ENCODE data around the gene RC3H2. TPM values are rescaled to one million over a fixed set of nuclear protein-coding genes. Genes with fewer than 3 reads are reported as not detected.
"Not testable (repeated sequence)": the region's sequence is repeated elsewhere in the genome, so short reads cannot be mapped to it uniquely, and the experiment has no call there.

Gene RC3H2
- total RNA-seq, 1 experiment from 2014 or later: 57.6 TPM

- Histone ChIP-seq H3K27ac (ENCODE audit: low read length) (no peak overlapping the region), H3K4me1 (ENCODE audit: control insufficient read depth, insufficient read depth, low read length) (no peaks in the 10 kb centered on the region), H3K9me3 (ENCODE audit: control insufficient read depth, insufficient read depth, low read depth, low read length) (no peaks in the 10 kb centered on the region), H3K27me3 (ENCODE audit: control insufficient read depth, insufficient read depth, low read length) (no peaks in the 10 kb centered on the region), H3K4me3 (ENCODE audit: low read depth in 2 of 2, low read length in 2 of 2) (no peak overlapping the region), H3K36me3 (ENCODE audit: control insufficient read depth, insufficient read depth, low read length) (peaks cover 31% of the 10 kb centered on the region)
- ChIA-PET POLR2A (no interaction called here), CTCF (interaction anchor here (0.6 kb wide), 1 partner anchor 22 kb away, joined by 7 read pairs; no protein-coding TSS in a partner anchor)
- in situ Hi-C loops (cut with HindIII; ENCODE audit: low pct_unique_long_range_greater_than_20kb, low sequenced_read_pairs): no loop called here
- intact Hi-C loops (cut with micrococcal nuclease; ENCODE audit: unreplicated experiment): no loop called here
- DNase-seq (ENCODE audit: low read depth, low spot score) (no peak), ATAC-seq (no peak)
- no TSS peak for BruUV-seq (replicated peaks)
- TF ChIP-seq, protein P1, sequence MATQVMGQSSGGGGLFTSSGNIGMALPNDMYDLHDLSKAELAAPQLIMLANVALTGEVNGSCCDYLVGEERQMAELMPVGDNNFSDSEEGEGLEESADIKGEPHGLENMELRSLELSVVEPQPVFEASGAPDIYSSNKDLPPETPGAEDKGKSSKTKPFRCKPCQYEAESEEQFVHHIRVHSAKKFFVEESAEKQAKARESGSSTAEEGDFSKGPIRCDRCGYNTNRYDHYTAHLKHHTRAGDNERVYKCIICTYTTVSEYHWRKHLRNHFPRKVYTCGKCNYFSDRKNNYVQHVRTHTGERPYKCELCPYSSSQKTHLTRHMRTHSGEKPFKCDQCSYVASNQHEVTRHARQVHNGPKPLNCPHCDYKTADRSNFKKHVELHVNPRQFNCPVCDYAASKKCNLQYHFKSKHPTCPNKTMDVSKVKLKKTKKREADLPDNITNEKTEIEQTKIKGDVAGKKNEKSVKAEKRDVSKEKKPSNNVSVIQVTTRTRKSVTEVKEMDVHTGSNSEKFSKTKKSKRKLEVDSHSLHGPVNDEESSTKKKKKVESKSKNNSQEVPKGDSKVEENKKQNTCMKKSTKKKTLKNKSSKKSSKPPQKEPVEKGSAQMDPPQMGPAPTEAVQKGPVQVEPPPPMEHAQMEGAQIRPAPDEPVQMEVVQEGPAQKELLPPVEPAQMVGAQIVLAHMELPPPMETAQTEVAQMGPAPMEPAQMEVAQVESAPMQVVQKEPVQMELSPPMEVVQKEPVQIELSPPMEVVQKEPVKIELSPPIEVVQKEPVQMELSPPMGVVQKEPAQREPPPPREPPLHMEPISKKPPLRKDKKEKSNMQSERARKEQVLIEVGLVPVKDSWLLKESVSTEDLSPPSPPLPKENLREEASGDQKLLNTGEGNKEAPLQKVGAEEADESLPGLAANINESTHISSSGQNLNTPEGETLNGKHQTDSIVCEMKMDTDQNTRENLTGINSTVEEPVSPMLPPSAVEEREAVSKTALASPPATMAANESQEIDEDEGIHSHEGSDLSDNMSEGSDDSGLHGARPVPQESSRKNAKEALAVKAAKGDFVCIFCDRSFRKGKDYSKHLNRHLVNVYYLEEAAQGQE (IDR thresholded peaks at IDR 0.05; ENCODE audit: insufficient read depth in 1 of 2, low read depth in 2 of 2, low read length in 1 of 2): no peak
- TF ChIP-seq TCF7L2 (IDR thresholded peaks at IDR 0.05; ENCODE audit: low read depth, low read length): no peak
- TF ChIP-seq SIN3A (IDR thresholded peaks at IDR 0.05; ENCODE audit: borderline replicate concordance, insufficient read depth, low read depth, low read length): no peak
- no peak for TF ChIP-seq POLR2AphosphoS5 (IDR thresholded peaks at IDR 0.05; ENCODE audit: low read depth, low read length)
- TF ChIP-seq, protein P2, sequence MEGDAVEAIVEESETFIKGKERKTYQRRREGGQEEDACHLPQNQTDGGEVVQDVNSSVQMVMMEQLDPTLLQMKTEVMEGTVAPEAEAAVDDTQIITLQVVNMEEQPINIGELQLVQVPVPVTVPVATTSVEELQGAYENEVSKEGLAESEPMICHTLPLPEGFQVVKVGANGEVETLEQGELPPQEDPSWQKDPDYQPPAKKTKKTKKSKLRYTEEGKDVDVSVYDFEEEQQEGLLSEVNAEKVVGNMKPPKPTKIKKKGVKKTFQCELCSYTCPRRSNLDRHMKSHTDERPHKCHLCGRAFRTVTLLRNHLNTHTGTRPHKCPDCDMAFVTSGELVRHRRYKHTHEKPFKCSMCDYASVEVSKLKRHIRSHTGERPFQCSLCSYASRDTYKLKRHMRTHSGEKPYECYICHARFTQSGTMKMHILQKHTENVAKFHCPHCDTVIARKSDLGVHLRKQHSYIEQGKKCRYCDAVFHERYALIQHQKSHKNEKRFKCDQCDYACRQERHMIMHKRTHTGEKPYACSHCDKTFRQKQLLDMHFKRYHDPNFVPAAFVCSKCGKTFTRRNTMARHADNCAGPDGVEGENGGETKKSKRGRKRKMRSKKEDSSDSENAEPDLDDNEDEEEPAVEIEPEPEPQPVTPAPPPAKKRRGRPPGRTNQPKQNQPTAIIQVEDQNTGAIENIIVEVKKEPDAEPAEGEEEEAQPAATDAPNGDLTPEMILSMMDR (IDR thresholded peaks at IDR 0.05): no peak
These were observed 29.6 kb downstream of the RC3H2 start for GRCh38 chr9:122875523-122875922.

DNA sequence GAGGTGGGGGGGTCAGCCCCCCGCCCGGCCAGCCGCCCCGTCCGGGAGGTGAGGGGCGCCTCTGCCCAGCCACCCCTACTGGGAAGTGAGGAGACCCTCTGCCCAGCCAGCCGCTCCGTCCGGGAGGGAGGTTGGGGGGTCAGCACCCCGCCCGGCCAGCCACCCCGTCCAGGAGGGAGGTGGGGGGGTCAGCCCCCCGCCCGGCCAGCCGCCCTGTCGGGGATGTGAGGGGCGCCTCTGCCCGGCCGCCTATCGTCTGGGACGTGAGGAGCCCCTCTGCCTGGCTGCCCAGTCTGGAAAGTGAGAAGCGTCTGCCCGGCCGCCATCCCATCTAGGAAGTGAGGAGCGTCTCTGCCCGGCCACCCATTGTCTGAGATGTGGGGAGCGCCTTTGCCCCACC, 37.9 kb downstream of the RC3H2 start:
- ATAC-seq; in situ Hi-C loops (cut with HindIII; ENCODE audit: low pct_unique_long_range_greater_than_20kb, low sequenced_read_pairs); H3K4me3 ChIP-seq (ENCODE audit: low read depth in 2 of 2, low read length in 2 of 2); H3K27ac ChIP-seq (ENCODE audit: low read length); H3K9me3 ChIP-seq (ENCODE audit: control insufficient read depth, insufficient read depth, low read depth, low read length); H3K36me3 ChIP-seq (ENCODE audit: control insufficient read depth, insufficient read depth, low read length); H3K4me1 ChIP-seq (ENCODE audit: control insufficient read depth, insufficient read depth, low read length); CTCF ChIA-PET; BruUV-seq (replicated peaks); DNase-seq (ENCODE audit: low read depth, low spot score); H3K27me3 ChIP-seq (ENCODE audit: control insufficient read depth, insufficient read depth, low read length); intact Hi-C loops (cut with micrococcal nuclease; ENCODE audit: unreplicated experiment); POLR2A ChIA-PET: not testable (repeated sequence)

GRCh38 chr9:122866079-122866478, 39.1 kb downstream of the RC3H2 start:
- H3K4me3 ChIP-seq (ENCODE audit: low read depth in 2 of 2, low read length in 2 of 2): no peak overlapping the region
- no peak overlapping the region for H3K27ac ChIP-seq (ENCODE audit: low read length)
- ATAC-seq (no peak), DNase-seq (ENCODE audit: low read depth, low spot score) (no peak)
- H3K4me1 ChIP-seq (ENCODE audit: control insufficient read depth, insufficient read depth, low read length): no peaks in the 10 kb centered on the region; the same call in 1 of the 2 replicates
- CTCF ChIA-PET: no interaction called here
- POLR2A ChIA-PET: no interaction called here
- BruUV-seq (replicated peaks): no TSS peak
- no peaks in the 10 kb centered on the region for H3K9me3 ChIP-seq (ENCODE audit: control insufficient read depth, insufficient read depth, low read depth, low read length)
- intact Hi-C loops (cut with micrococcal nuclease; ENCODE audit: unreplicated experiment) (no loop called here), in situ Hi-C loops (cut with HindIII; ENCODE audit: low pct_unique_long_range_greater_than_20kb, low sequenced_read_pairs) (no loop called here)
- no peaks in the 10 kb centered on the region for H3K27me3 ChIP-seq (ENCODE audit: control insufficient read depth, insufficient read depth, low read length)
- no peaks in the 10 kb centered on the region for H3K36me3 ChIP-seq (ENCODE audit: control insufficient read depth, insufficient read depth, low read length)
- TF ChIP-seq, protein P1 (IDR thresholded peaks at IDR 0.05; ENCODE audit: insufficient read depth in 1 of 2, low read depth in 2 of 2, low read length in 1 of 2): no peak
- TF ChIP-seq SIN3A (IDR thresholded peaks at IDR 0.05; ENCODE audit: borderline replicate concordance, insufficient read depth, low read depth, low read length) (no peak), TCF7L2 (IDR thresholded peaks at IDR 0.05; ENCODE audit: low read depth, low read length) (no peak), POLR2AphosphoS5 (IDR thresholded peaks at IDR 0.05; ENCODE audit: low read depth, low read length) (no peak)
- TF ChIP-seq, protein P2 (IDR thresholded peaks at IDR 0.05): no peak

All from Panc1 (cell line).